GM23338 (cell line): Measurements from ENCODE around the gene PBX3. TPM values are rescaled to one million over a fixed set of nuclear protein-coding genes. Genes with fewer than 3 reads are reported as not detected.

ENCODE experiments used
- ATAC-seq: fragments of 200-7000 bp; cut with Tn5 transposase; 3 replicates; pipeline ENCODE4 v1.9.1; 2020
- DNase-seq: peaks from one replicate; pipeline ENCODE4 v3.0.0-alpha.2; 2015; ENCODE audit warnings: low spot score
- H2AFZ ChIP-seq: fragments of 200-600 bp; sonication (generic); 2 replicates; pipeline ENCODE4 v1.8.0; 2016; ENCODE audit warnings: antibody characterized with exemption, mild to moderate bottlenecking, moderate library complexity
- H3F3A ChIP-seq: fragments of 200-600 bp; sonication (generic); replicated peaks from 2 replicates; pipeline ENCODE4 v1.8.0; 2017; ENCODE audit warnings: antibody characterized with exemption, mixed run types, low read depth
- H3K27ac ChIP-seq: fragments of 200-600 bp; sonication (generic); 2 replicates; pipeline ENCODE4 v1.6.1; 2016; ENCODE audit warnings: low read depth
- H3K27me3 ChIP-seq: fragments of 200-600 bp; sonication (generic); 2 replicates; pipeline ENCODE4 v1.8.0; 2016; ENCODE audit warnings: mild to moderate bottlenecking, mixed run types, moderate library complexity; ENCODE audit not compliant: insufficient read depth
- H3K36me3 ChIP-seq: fragments of 200-600 bp; sonication (generic); 2 replicates; pipeline ENCODE4 v1.8.0; 2016; ENCODE audit warnings: mild to moderate bottlenecking; ENCODE audit not compliant: insufficient read depth
- H3K4me1 ChIP-seq: fragments of 200-600 bp; sonication (generic); 2 replicates; pipeline ENCODE4 v1.8.0; 2016; ENCODE audit warnings: mild to moderate bottlenecking, moderate library complexity; ENCODE audit not compliant: insufficient read depth
- H3K4me2 ChIP-seq: fragments of 200-600 bp; sonication (generic); 2 replicates; pipeline ENCODE4 v1.7.1; 2017; ENCODE audit warnings: mixed run types
- H3K4me3 ChIP-seq: fragments of 200-600 bp; sonication (generic); 2 replicates; pipeline ENCODE4 v1.6.1; 2016; ENCODE audit warnings: mixed run types
- H3K79me2 ChIP-seq: fragments of 200-600 bp; sonication (generic); replicated peaks from 2 replicates; pipeline ENCODE4 v1.8.0; 2017; ENCODE audit warnings: mild to moderate bottlenecking; ENCODE audit not compliant: insufficient read depth
- H3K9me2 ChIP-seq: fragments of 200-600 bp; sonication (generic); 2 replicates; pipeline ENCODE4 v1.8.0; 2017; ENCODE audit not compliant: insufficient read depth
- H4K20me1 ChIP-seq: fragments of 200-600 bp; sonication (generic); replicated peaks from 2 replicates; pipeline ENCODE4 v1.8.0; 2017; ENCODE audit warnings: mild to moderate bottlenecking; ENCODE audit not compliant: insufficient read depth
- H3K27ac Mint-ChIP-seq: 2 replicates; pipeline ENCODE4 v1.8.0; 2020; ENCODE audit warnings: inconsistent platforms, mild to moderate bottlenecking, moderate library complexity, mixed read lengths
- H3K27me3 Mint-ChIP-seq: 3 replicates; pipeline ENCODE4 v1.8.0; 2022; ENCODE audit warnings: low read depth, mild to moderate bottlenecking, moderate library complexity, mixed read lengths, inconsistent platforms; ENCODE audit not compliant: insufficient read depth, poor library complexity
- H3K36me3 Mint-ChIP-seq: 3 replicates; pipeline ENCODE4 v1.8.0; 2021; ENCODE audit warnings: low read depth, mild to moderate bottlenecking, inconsistent platforms, moderate library complexity, mixed read lengths
- H3K4me1 Mint-ChIP-seq: 3 replicates; pipeline ENCODE4 v1.8.0; 2020; ENCODE audit warnings: mild to moderate bottlenecking, inconsistent platforms, mixed read lengths
- H3K4me3 Mint-ChIP-seq: 3 replicates; pipeline ENCODE4 v1.8.0; 2021; ENCODE audit warnings: moderate library complexity, mild to moderate bottlenecking, inconsistent platforms, mixed read lengths
- H3K9me3 Mint-ChIP-seq: 3 replicates; pipeline ENCODE4 v1.8.0; 2020; ENCODE audit warnings: moderate library complexity, mild to moderate bottlenecking, inconsistent platforms, mixed read lengths
- CREB1 ChIP-seq: fragments of 250-450 bp; sonication (Bioruptor Pico); IDR thresholded peaks from 2 replicates; pipeline ENCODE4 v1.5.0; 2020; ENCODE audit warnings: low read depth, mild to moderate bottlenecking, moderate library complexity
- EZH2 ChIP-seq: fragments of 200-600 bp; sonication (generic); IDR thresholded peaks from one replicate; pipeline ENCODE4 v1.8.0; 2017; ENCODE audit warnings: antibody characterized with exemption, mild to moderate bottlenecking, low read depth; ENCODE audit not compliant: unreplicated experiment
- EZH2phosphoT487 ChIP-seq: fragments of 200-600 bp; sonication (generic); IDR thresholded peaks from one replicate; pipeline ENCODE4 v1.8.1; 2018; ENCODE audit warnings: antibody characterized with exemption; ENCODE audit not compliant: unreplicated experiment
- JUNB ChIP-seq: IDR thresholded peaks from one replicate; pipeline ENCODE4 v1.6.1; 2016; ENCODE audit warnings: antibody characterized with exemption; ENCODE audit not compliant: unreplicated experiment
- NANOG ChIP-seq: IDR thresholded peaks from 2 replicates; pipeline ENCODE4 v1.6.1; 2016; ENCODE audit warnings: antibody characterized with exemption, borderline replicate concordance
- POLR2AphosphoS5 ChIP-seq: IDR thresholded peaks from 2 replicates; pipeline ENCODE4 v1.6.1; 2016; ENCODE audit warnings: antibody characterized with exemption, low read depth
- REST ChIP-seq: IDR thresholded peaks from one replicate; pipeline ENCODE4 v1.6.1; 2018; ENCODE audit warnings: antibody characterized with exemption; ENCODE audit not compliant: unreplicated experiment
- STAT1 ChIP-seq: IDR thresholded peaks from one replicate; pipeline ENCODE4 v1.6.1; 2016; ENCODE audit warnings: antibody characterized with exemption; ENCODE audit not compliant: unreplicated experiment
- ZNF114 ChIP-seq: fragments of 250-450 bp; sonication (Bioruptor Pico); IDR thresholded peaks from 2 replicates; pipeline ENCODE4 v1.5.0; 2020; ENCODE audit warnings: mild to moderate bottlenecking, moderate library complexity
- ZNF331 ChIP-seq: fragments of 250-450 bp; sonication (Bioruptor Pico); IDR thresholded peaks from 2 replicates; pipeline ENCODE4 v1.5.0; 2020; ENCODE audit warnings: low read depth, mild to moderate bottlenecking, moderate library complexity
- ZNF462 ChIP-seq: fragments of 250-450 bp; sonication (Bioruptor Pico); IDR thresholded peaks from 2 replicates; pipeline ENCODE4 v1.5.0; 2020; ENCODE audit warnings: mild to moderate bottlenecking, moderate library complexity
- polyA plus RNA-seq: library from polyadenylated mRNA; unstranded; fragments of >200 nt; fragmentation: Nextera tagmentation; extraction: Ambion mirVana; gene quantifications from 2 replicates; pipeline ENCODE4 v1.2.1, GENCODE V29; 2016
- total RNA-seq: library from RNA; depleted of rRNA; stranded (reverse); fragments of >200 nt; shearing (Covaris generic); gene quantifications from 2 replicates; pipeline ENCODE4 v1.2.3, GENCODE V29; 2014
- TF ChIP-seq, protein P1 (sequence below), 2 experiments: fragments of 200-600 bp in 1 of 2; sonication (generic) in 1 of 2; conservative IDR thresholded peaks; 2 replicates each; pipeline versions ENCODE4 v1.5.1 to v1.6.1; 2016 to 2017; ENCODE audit warnings: antibody characterized with exemption in 2 of 2, low read depth in 2 of 2, mild to moderate bottlenecking in 2 of 2, moderate library complexity in 1 of 2
- TF ChIP-seq, protein P2 (sequence below): IDR thresholded peaks from 2 replicates; pipeline ENCODE4 v1.6.1; 2016; ENCODE audit warnings: antibody characterized with exemption

The PBX3 gene
- total and polyA plus RNA-seq, 2 experiments from 2014 or later: 28.9 to 50.5 TPM

DNA sequence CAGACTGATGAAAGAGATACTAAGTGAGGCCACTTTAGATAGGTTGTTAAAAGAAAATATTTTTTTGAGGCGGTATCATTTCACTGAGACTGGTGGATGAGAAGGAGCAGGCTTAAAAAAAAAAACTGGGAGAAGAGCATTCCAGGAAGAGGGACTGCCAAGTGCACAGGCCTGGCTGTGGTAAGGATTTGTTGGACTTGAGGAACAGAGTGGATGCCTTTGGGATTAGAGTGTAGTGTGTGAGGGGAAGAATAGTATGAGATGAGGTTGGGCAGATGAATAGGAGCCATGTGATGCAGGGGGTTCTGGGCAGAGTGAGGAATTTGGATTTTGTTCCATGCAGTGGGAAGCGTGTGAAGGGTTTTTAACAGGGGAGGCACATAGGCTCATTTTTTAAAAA is 57.9 kb downstream of the PBX3 start:
- H3F3A ChIP-seq: no peaks in the 10 kb centered on the region
- H3K79me2 ChIP-seq: peaks cover 50% of the 10 kb centered on the region
- H3K4me2 ChIP-seq: no peak overlapping the region

More for the DNA sequence above, 57.9 kb downstream of the PBX3 start:
- Histone ChIP-seq H3K4me3 (no peak overlapping the region), H3K9me2 (no peaks in the 10 kb centered on the region), H2AFZ (no peak overlapping the region), H3K36me3 (no peaks in the 10 kb centered on the region), H3K27ac (no peak overlapping the region), H3K27me3 (no peaks in the 10 kb centered on the region), H3K4me1 (no peaks in the 10 kb centered on the region; the same call in 1 of the 2 replicates), H4K20me1 (no peaks in the 10 kb centered on the region; the same call in 1 of the 2 replicates)
- H3K36me3 Mint-ChIP-seq: no peaks in the 10 kb centered on the region; the same call in 2 of the 3 replicates
- ATAC-seq (no peak), DNase-seq (no peak)
- no peaks in the 10 kb centered on the region for H3K27me3 Mint-ChIP-seq
- no peak overlapping the region for H3K27ac Mint-ChIP-seq
- H3K4me3 Mint-ChIP-seq: no peak overlapping the region
- H3K4me1 Mint-ChIP-seq: peaks cover 5% of the 10 kb centered on the region; the same call in 2 of the 3 replicates
- H3K9me3 Mint-ChIP-seq: no peaks in the 10 kb centered on the region
- no peak for TF ChIP-seq NANOG
- TF ChIP-seq, protein P1, sequence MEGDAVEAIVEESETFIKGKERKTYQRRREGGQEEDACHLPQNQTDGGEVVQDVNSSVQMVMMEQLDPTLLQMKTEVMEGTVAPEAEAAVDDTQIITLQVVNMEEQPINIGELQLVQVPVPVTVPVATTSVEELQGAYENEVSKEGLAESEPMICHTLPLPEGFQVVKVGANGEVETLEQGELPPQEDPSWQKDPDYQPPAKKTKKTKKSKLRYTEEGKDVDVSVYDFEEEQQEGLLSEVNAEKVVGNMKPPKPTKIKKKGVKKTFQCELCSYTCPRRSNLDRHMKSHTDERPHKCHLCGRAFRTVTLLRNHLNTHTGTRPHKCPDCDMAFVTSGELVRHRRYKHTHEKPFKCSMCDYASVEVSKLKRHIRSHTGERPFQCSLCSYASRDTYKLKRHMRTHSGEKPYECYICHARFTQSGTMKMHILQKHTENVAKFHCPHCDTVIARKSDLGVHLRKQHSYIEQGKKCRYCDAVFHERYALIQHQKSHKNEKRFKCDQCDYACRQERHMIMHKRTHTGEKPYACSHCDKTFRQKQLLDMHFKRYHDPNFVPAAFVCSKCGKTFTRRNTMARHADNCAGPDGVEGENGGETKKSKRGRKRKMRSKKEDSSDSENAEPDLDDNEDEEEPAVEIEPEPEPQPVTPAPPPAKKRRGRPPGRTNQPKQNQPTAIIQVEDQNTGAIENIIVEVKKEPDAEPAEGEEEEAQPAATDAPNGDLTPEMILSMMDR (conservative IDR thresholded peaks at IDR 0.05; ENCODE audit: low read depth in 2 of 2): no peak
- no peak for TF ChIP-seq JUNB
- no peak for TF ChIP-seq EZH2phosphoT487
- no peak for TF ChIP-seq STAT1
- no peak for TF ChIP-seq POLR2AphosphoS5
- no peak for TF ChIP-seq REST
- TF ChIP-seq ZNF331 (CRISPR knock-in tag): no peak
- TF ChIP-seq EZH2: no peak
- no peak for TF ChIP-seq CREB1
- TF ChIP-seq ZNF114: no peak
- no peak for TF ChIP-seq ZNF462 (CRISPR knock-in tag)
- TF ChIP-seq, protein P2, sequence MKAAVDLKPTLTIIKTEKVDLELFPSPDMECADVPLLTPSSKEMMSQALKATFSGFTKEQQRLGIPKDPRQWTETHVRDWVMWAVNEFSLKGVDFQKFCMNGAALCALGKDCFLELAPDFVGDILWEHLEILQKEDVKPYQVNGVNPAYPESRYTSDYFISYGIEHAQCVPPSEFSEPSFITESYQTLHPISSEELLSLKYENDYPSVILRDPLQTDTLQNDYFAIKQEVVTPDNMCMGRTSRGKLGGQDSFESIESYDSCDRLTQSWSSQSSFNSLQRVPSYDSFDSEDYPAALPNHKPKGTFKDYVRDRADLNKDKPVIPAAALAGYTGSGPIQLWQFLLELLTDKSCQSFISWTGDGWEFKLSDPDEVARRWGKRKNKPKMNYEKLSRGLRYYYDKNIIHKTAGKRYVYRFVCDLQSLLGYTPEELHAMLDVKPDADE: no peak
